GM19468 (cell line): ENCODE measurements around the gene KY.
"Not testable (repeated sequence)": the region's sequence is repeated elsewhere in the genome, so short reads cannot be mapped to it uniquely, and the experiment has no call there.

Experiments
- ATAC-seq: cut with Tn5 transposase; IDR thresholded peaks from one replicate; pipeline ENCODE4 v1.9.1; 2021; ENCODE audit warnings: mild to moderate bottlenecking, moderate library complexity, moderate number of reproducible peaks; ENCODE audit not compliant: unreplicated experiment; ENCODE audit errors: extremely low read depth

KY gene

DNA sequence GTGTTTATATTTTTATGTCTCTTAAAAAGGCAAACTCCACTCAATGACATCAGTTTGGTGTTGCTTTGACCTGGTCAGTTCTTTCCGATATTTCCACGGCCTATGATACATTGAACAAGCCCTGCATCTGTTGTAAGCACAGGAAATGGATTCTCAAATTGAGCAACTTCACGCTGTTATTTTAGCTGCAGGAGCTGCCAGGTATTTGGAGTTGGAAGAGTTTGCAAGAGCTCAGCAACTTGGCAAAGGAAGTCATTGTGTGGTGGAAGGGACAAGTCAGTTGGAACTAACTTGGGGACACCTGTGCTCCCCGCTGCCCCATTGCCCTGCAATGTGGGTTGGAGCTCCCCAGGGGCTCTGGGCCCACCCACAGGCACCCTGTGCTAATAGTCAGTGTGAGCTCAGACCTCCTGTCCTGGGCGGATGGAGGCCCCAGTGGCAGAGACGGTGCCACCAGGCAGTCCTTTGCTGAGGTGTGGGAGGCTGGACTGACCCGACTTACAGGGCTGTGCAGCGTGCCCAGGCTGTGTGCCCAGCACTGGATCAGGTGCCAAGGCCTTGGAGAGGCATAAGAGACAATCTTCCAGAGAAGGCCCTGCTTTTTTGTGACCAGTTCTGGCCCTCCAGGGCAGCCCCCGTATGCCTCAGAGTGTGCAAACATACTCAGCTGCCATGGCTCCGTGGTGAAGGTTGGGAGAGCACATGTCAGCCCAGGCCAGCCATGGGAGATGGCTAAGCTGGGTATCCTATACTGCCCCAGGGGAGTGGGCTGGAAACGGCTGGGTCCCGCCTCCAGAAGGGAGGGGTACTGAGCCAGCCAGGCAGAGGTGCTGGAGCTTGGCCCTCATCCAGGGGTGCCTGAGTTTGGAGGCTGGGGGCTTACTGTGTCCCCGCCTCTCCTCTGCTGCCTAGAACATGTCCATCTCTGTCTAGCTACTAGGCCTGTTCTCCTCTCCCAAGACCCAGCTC lies 43.5 kb downstream of the KY start:
- ATAC-seq, result no peak

DNA sequence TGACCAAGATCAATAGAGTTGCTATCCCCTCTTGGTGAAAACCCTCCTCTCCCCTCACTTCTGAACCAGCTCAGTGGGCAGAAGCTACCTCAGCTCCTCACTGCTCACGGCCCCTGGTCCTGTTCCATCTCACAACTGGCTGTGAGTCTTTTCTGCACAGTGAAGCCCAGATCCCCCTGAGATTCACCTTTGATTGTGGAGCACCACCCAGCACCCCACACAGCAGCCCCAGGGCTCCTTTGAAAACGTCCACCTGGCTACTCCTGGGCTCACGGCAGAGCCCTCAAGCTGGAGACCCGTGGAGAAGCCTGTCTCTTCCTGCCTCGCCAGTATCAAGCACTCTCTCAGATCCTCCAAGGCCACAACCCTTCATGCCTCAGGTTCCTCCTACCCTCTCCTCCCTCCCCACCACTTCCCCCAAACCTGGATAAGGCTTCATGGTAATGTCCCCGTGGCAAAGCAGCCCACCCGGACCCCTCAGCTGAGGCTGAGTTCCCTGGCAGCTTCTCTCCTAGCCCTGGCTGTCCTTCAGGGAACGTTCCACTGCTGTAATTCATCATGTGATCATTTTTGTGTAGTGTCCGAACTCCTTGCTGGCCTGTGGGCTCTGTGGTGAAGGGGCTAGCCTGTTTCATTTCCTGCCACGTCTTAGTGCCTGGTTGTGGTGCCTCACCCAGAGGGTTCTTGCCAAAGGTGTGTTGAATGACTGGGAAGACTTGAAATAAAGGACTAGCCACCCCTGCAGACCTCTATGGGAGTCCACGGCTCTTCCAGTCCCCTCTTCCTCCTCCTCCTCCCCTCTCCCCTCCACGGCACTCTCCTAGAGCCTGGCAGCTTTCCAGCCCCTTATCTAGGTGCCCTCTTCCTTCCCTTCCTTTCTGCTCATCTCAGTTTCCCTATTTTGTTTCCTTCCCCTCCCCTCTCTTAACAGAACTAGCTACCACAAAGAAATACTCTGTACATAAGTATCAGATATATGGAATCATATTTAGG lies 44.5 kb downstream of the KY start:
- ATAC-seq, result no peak

GRCh38 chr3:134605556-134605955 lies 45.3 kb downstream of the KY start:
- ATAC-seq, result no peak

- no peak for ATAC-seq
Measured at GRCh38 chr3:134603956-134604355, 46.9 kb downstream of the KY start.

GRCh38 chr3:134603480-134603879 lies 47.3 kb downstream of the KY start:
- no peak for ATAC-seq

DNA sequence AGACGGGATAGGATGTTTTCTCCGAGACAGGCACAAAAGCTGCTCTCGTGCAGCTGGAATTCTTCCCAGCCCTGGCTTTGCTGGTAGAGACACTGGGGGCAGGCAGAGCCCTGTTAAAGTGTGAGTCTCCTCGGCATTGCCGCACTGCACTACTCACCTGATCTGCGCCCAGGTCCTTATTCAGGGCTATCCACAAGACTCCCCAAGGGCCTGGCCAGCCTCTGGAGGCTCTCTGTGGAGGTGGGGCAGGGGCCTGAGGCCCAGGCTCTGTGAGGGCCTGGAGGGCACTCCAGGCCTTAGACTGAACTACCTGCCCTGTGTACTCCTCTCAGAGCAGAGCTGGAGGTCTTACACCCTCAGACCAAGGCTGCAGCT lies 48.4 kb downstream of the KY start:
- no peak for ATAC-seq

DNA sequence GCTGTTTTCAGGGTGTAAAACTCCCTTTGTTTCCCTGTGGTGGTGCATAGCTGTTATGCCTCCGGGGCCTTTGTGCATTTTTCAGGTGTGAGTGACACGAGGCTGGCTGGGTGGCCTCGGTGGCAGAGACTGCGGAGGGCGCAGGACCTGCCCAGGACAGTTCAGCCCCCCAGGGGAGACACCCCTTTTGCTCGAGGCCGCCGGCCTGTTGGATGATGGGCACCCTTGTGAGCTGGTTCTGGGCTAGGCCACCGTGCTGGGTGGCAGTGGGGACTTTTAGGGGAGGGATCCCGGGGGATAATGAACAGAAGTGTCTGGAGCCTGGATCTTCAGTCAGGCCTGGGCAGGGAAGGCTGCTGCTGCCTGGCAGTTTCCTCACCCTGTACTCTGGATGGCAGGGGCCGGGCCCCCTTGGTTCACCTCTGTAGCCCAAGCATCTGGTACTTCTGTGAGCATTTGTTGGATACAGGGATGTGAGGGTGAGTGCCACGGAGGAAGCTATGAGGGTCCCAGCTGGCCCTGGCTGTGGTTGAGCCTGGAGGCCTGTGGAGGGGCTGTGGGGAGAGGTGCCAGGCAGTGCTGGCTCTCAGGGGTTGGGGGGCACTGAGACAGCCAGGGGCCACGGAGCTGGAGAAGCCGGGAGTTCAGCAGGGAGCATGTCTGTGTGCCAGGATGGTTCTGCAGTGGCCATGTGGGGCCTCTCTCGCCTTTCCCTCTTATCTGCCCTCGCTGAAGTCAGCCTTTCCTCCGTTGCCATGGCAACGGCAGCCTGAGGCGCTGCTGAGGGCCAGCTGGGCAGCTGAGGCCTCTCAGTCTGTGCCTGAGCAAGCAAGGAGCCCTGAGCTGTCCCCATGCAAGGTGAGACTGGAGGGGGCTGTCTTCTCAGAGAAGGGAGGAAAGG lies 49.0 kb downstream of the KY start:
- no peak for ATAC-seq

DNA sequence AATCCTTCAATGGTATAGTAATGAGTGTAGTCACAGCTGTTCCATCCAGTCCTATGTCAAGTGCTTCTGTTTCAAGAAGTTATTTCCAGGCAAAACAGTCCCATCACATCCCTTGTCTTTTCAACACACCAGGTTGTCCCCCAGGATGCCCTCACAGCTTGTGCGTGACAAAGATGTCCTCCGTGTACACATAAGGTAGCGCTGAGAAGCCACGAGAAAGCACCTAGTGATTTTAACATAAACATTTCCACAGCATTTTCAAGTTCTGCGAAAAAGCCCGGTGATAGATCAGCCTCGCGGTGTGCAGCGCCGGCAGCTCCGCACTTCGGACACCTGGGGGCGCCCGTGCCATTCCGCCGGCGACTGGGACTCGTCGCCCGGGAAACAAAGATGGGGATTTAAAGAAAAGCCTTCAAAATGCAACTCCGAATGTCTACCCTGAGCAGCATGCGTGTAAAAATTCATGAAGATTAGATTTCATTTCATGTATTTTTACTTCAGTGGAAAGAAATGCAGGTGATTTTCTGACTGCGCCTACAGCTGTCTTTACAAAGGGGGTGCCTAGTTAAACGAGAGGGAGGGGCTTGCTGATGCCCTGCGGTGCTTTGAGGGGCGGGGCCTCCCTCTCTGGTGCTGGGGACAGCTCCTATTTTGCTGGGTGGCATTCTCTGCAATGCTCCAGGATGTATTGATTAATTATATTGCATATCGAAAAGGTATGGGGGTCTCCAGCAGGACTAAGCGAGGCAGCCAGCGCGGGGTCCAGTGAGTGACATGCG lies 49.9 kb downstream of the KY start:
- ATAC-seq, result peak; percentile 73

GRCh38 chr3:134600206-134600605 lies 50.6 kb downstream of the KY start:
- ATAC-seq, result no peak

GRCh38 chr3:134598763-134599545 lies 51.9 kb downstream of the KY start:
- no peak for ATAC-seq

- ATAC-seq, result no peak
Measured at GRCh38 chr3:134597390-134597970, 53.3 kb downstream of the KY start.

- not testable (repeated sequence) for ATAC-seq
Measured at GRCh38 chr3:134594986-134595385, 55.8 kb downstream of the KY start.

DNA sequence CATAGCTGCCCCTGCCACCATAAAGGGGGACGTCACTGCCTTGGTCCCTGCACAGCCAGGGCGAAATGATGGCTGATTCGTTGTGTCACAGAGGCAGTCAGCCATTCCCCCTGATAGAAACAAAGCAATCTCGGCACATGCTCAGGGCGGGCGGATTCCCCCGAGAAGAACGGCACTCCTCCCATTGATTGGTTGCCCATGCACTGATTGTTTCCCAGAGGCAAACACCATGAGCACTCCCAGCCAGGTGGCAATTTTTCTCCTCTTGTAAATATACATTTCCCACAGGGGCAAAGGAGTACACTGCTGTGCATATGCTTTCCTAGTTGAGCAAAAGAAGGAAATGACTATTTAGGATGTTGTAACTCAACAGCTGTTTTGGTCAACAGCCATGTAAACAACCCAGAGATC lies 56.5 kb downstream of the KY start:
- no peak for ATAC-seq

DNA sequence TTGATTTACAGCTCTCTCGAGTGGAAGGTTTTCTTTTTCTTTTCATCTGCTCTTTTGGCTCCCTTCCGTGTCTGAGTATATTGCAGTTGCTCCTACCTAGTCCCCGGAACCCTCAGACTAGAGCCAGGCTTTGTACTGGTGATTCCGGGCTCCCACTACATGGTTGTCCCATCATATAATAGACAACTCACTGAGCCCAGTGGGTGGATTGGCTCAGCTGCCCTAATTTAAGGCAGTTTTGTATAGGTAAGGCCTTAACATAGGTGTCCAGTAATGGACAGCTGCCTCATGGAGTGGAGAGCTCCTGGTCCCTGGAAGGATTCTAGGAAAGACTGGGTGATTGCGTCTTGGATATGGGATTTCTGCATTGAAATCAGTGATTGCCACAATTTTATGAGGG lies 58.0 kb downstream of the KY start:
- no peak for ATAC-seq

DNA sequence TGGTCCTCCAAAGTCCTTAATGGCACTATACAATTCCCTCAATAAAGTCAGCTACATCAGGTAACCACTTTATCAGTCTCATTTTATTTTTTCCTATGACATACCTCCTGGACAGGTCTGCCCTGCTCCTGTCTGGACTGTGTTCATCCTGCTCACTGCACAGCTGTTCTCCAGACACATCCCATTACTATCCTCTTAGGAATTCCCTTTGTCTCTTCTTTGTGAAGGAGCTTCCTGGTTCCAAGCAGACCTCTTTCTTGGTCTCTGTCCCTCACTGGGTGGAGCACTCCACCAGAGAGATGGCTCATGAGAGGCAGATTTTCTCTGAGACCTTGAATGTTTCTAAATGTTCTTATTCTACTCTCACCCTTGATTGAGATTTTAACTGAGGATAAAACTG lies 60.1 kb downstream of the KY start:
- no peak for ATAC-seq

DNA sequence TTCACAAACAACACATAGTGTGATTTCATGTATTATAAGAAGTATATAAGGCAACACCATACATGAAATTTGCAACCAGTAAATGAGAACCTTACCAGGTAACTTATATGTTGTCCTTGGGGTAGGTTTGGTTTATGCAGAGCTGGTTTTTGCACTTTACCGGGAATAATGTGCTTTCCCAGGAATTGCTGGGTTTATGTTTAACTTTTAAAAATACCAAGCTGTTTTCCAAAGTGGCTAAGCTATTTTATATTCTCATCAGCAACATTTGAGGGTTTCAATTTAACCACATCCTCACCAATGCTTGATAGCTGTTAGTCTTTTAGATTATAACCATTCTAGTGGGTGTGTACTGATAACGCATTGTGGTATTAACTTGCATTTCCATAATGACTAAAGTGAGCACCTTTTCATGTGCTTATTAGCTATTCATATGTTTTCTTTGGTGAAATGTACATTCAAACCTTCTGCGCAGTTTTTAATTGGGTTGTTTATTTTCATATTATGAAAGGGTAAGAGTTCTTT lies 71.6 kb downstream of the KY start:
- no peak for ATAC-seq

GRCh38 chr3:134576831-134577230 lies 74.0 kb downstream of the KY start:
- no peak for ATAC-seq

DNA sequence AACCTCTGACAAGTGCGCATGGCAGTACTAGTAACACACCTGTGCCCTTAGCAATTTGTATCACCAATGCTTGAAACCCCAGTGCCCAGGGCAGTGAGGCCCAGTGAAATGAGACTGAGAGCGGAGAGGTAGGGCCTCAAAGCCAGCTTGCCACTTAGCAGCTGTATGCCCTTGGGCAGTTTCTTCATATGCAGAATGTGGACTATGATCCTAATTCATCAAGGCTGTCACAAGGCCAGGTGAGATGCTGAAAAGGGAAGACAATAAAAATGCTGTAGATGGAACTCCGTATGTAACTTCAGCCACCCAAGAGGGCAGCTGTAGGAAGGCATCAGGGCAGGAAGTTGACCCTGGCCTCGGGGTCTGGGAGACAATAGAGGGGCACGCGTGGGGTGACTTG lies 74.4 kb downstream of the KY start:
- no peak for ATAC-seq
